Measurements from ENCODE around the gene ALPL. TPM values are rescaled to one million over a fixed set of nuclear protein-coding genes. Genes with fewer than 3 reads are reported as not detected.
A peak's percentile ranks its signal among the peaks of the same experiment; 100 is the strongest.

Gene ALPL
- polyA plus RNA-seq, 1 donor (not counting 4 experiments of a cell fraction or from before 2014, with no cell fraction given), result not detected

DNA sequence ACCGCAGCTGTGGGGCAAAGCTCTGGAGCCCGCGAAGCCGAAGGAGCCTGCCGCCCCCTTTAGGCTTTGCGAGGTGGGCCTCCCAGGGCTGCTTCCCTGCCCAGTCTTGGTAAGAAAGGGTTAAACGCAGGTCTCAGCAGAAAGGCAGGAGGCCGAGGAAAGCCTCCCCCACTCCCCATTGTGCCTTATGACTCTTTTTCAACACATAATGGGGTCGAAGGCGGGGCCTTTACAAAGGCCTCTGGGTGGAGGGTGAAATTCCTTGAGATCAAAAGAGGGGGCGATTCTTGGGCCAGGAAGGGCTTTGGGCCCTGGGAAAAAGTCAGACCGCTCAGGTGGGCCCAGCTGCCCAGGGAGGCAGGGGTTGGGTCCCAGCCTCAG, 880 bp downstream of the ALPL start:
- peaks cover 55% of the 10 kb centered on the region for H3K27me3 ChIP-seq (ENCODE audit: control insufficient read depth, extremely low read depth, insufficient read depth, low read length)
- no peaks in the 10 kb centered on the region for H3K9me3 ChIP-seq (ENCODE audit: control insufficient read depth, low read depth, low read length)
- H2AFZ ChIP-seq (ENCODE audit: control insufficient read depth, low read length), result no peak overlapping the region
- no peak for DNase-seq (ENCODE audit: low read depth, low spot score)
- no peak overlapping the region for H3K4me3 ChIP-seq (ENCODE audit: control insufficient read depth in 2 of 3, extremely low read depth in 1 of 3, insufficient read depth in 2 of 3, low read depth in 1 of 3, low read length in 3 of 3)
- dilution Hi-C loops (cut with MboI; ENCODE audit: extremely low pct_ligation_motif_present, low sequenced_read_pairs), result no loop called here
- TF ChIP-seq EZH2 (IDR thresholded peaks at IDR 0.05; ENCODE audit: low read length), result no peak
- no peak for TF ChIP-seq CTCF (optimal IDR thresholded peaks at IDR 0.05 in 1 of 3, IDR thresholded peaks at IDR 0.05 in 1 of 3, conservative IDR thresholded peaks at IDR 0.05 in 1 of 3; ENCODE audit: extremely low read depth in 1 of 3, insufficient read depth in 2 of 3, low read length in 3 of 3)
- H3K9me1 ChIP-seq (ENCODE audit: control insufficient read depth, extremely low read depth, insufficient read depth, low read length), result no peaks in the 10 kb centered on the region
- peaks cover 4% of the 10 kb centered on the region for H4K20me1 ChIP-seq (ENCODE audit: control insufficient read depth, extremely low read depth, insufficient read depth, low read length)
- no peak for FAIRE-seq
- H3K79me2 ChIP-seq (ENCODE audit: control insufficient read depth, insufficient read depth, low read length), result no peaks in the 10 kb centered on the region
- no peak overlapping the region for H3K9ac ChIP-seq (ENCODE audit: control insufficient read depth, extremely low read depth, insufficient read depth, low read length)
- no peak overlapping the region for H3K27ac ChIP-seq (ENCODE audit: control insufficient read depth, insufficient read depth, low read length)
- no peaks in the 10 kb centered on the region for H3K36me3 ChIP-seq (ENCODE audit: control insufficient read depth in 2 of 2, extremely low read depth in 1 of 2, insufficient read depth in 2 of 2, low read length in 2 of 2)
- no peak overlapping the region for H3K4me2 ChIP-seq (ENCODE audit: control insufficient read depth, extremely low read depth, insufficient read depth, low read depth, low read length)
- H3K4me1 ChIP-seq (ENCODE audit: control insufficient read depth, extremely low read depth, insufficient read depth, low read length), result peaks cover 2% of the 10 kb centered on the region

GRCh38 chr1:21510885-21511578, 1.8 kb downstream of the ALPL start:
- no peak overlapping the region for H3K27ac ChIP-seq (ENCODE audit: control insufficient read depth, insufficient read depth, low read length)
- FAIRE-seq (no peak), DNase-seq (ENCODE audit: low read depth, low spot score) (no peak)
- no peak overlapping the region for H3K9ac ChIP-seq (ENCODE audit: control insufficient read depth, extremely low read depth, insufficient read depth, low read length)
- H4K20me1 ChIP-seq (ENCODE audit: control insufficient read depth, extremely low read depth, insufficient read depth, low read length), result peaks cover 4% of the 10 kb centered on the region
- H3K9me3 ChIP-seq (ENCODE audit: control insufficient read depth, low read depth, low read length), result no peaks in the 10 kb centered on the region
- peak in 2 of 3 experiments; percentile 23 to 34 for TF ChIP-seq CTCF (optimal IDR thresholded peaks at IDR 0.05 in 1 of 3, IDR thresholded peaks at IDR 0.05 in 1 of 3, conservative IDR thresholded peaks at IDR 0.05 in 1 of 3; ENCODE audit: extremely low read depth in 1 of 3, insufficient read depth in 2 of 3, low read length in 3 of 3)
- peak; percentile 25 for TF ChIP-seq EZH2 (IDR thresholded peaks at IDR 0.05; ENCODE audit: low read length)
- H3K4me1 ChIP-seq (ENCODE audit: control insufficient read depth, extremely low read depth, insufficient read depth, low read length), result peaks cover 2% of the 10 kb centered on the region
- no peaks in the 10 kb centered on the region for H3K9me1 ChIP-seq (ENCODE audit: control insufficient read depth, extremely low read depth, insufficient read depth, low read length)
- no peak overlapping the region for H3K4me3 ChIP-seq (ENCODE audit: control insufficient read depth in 2 of 3, extremely low read depth in 1 of 3, insufficient read depth in 2 of 3, low read depth in 1 of 3, low read length in 3 of 3)
- no peak overlapping the region for H3K4me2 ChIP-seq (ENCODE audit: control insufficient read depth, extremely low read depth, insufficient read depth, low read depth, low read length)
- no peak overlapping the region for H2AFZ ChIP-seq (ENCODE audit: control insufficient read depth, low read length)
- H3K27me3 ChIP-seq (ENCODE audit: control insufficient read depth, extremely low read depth, insufficient read depth, low read length), result peaks cover 55% of the 10 kb centered on the region
- dilution Hi-C loops (cut with MboI; ENCODE audit: extremely low pct_ligation_motif_present, low sequenced_read_pairs), result no loop called here
- no peaks in the 10 kb centered on the region for H3K79me2 ChIP-seq (ENCODE audit: control insufficient read depth, insufficient read depth, low read length)
- H3K36me3 ChIP-seq (ENCODE audit: control insufficient read depth in 2 of 2, extremely low read depth in 1 of 2, insufficient read depth in 2 of 2, low read length in 2 of 2), result no peaks in the 10 kb centered on the region
